HCT116 (cell line): ENCODE results near the gene MAB21L3. TPM values are rescaled to one million over a fixed set of nuclear protein-coding genes. Genes with fewer than 3 reads are reported as not detected.

Experiments
- ATAC-seq: fragments of 200-7000 bp; cut with Tn5 transposase; 2 replicates; pipeline ENCODE4 v1.9.1; 2020; ENCODE audit warnings: mild to moderate bottlenecking, moderate library complexity
- BruUV-seq: library from RNA; stranded (reverse); fragments of 400-500 nt; replicated peaks from 2 replicates; lab custom pipeline; 2021; lab: Mats Ljungman, UMichigan
- CTCF ChIA-PET: fragments of 300-600 bp; sonication (Branson Sonifier 250); formaldehyde crosslinking; loops from one replicate; lab custom pipeline; 2021; ENCODE audit warnings: antibody characterized with exemption; lab: Charles Lee
- POLR2A ChIA-PET: fragments of 300-600, 350-600 bp; sonication (Branson Sonifier 250); formaldehyde crosslinking; loops from one replicate; lab custom pipeline; 2021; ENCODE audit warnings: antibody characterized with exemption; lab: Charles Lee
- RAD21 ChIA-PET, 2 experiments: fragments of 300-600 bp; sonication (Branson Sonifier 250); formaldehyde crosslinking; loops; one replicate each; lab custom pipeline; 2023; ENCODE audit warnings: low total read pairs in 2 of 2; ENCODE audit not compliant: uncharacterized antibody in 2 of 2, unreplicated experiment in 2 of 2, low non-redundant PET in 1 of 2; lab: Charles Lee
- DNase-seq: peaks from one replicate; pipeline ENCODE4 v3.0.0-alpha.2; 2010; ENCODE audit warnings: low read depth, low spot score
- H2AFZ ChIP-seq: fragments of 200-600 bp; shearing (Covaris generic), sonication (generic); 2 replicates; pipeline ENCODE4 v1.6.1; 2017; ENCODE audit warnings: low read depth, mixed run types, mixed read lengths, antibody characterized with exemption, low read length; ENCODE audit not compliant: poor library complexity, severe bottlenecking
- H3K27ac ChIP-seq: 2 replicates; pipeline ENCODE4 v1.5.1; 2012; ENCODE audit warnings: low read depth, low read length
- H3K27me3 ChIP-seq: fragments of 200-600 bp; sonication (generic); 2 replicates; pipeline ENCODE4 v1.6.1; 2016; ENCODE audit warnings: mixed run types, low read length, mixed read lengths; ENCODE audit not compliant: insufficient read depth
- H3K36me3 ChIP-seq, 2 experiments: fragments of 200-500 bp in 1 of 2; fragments of 200-600 bp in 1 of 2; sonication (Bioruptor generic) in 1 of 2; sonication (generic) in 1 of 2; 2 replicates each; pipeline versions ENCODE4 v1.5.1 to v1.6.1; 2014 to 2016; ENCODE audit warnings: low read length in 2 of 2, inconsistent platforms in 1 of 2, mixed read lengths in 1 of 2, mixed run types in 1 of 2; ENCODE audit not compliant: insufficient read depth in 2 of 2, control insufficient read depth in 1 of 2
- H3K4me1 ChIP-seq, 2 experiments: fragments of 200-600 bp in 1 of 2; sonication (generic) in 1 of 2; 2 replicates each; pipeline versions ENCODE4 v1.5.1 to v1.6.1; 2012 to 2017; ENCODE audit warnings: low read length in 2 of 2, inconsistent platforms in 1 of 2, mild to moderate bottlenecking in 1 of 2, mixed read lengths in 1 of 2, mixed run types in 1 of 2, moderate library complexity in 1 of 2; ENCODE audit not compliant: insufficient read depth in 2 of 2, control insufficient read depth in 1 of 2
- H3K4me2 ChIP-seq: fragments of 200-600 bp; sonication (generic); 2 replicates; pipeline ENCODE4 v1.6.1; 2017; ENCODE audit warnings: mixed run types, low read length, mixed read lengths
- H3K4me3 ChIP-seq, 2 experiments: fragments of 200-600 bp in 1 of 2; sonication (generic) in 1 of 2; replicated peaks in 1 of 2; 2 replicates each; pipeline ENCODE4 v1.5.1; 2011 to 2016; ENCODE audit warnings: low read length in 2 of 2, control low read depth in 1 of 2, low read depth in 1 of 2, mild to moderate bottlenecking in 1 of 2, mixed read lengths in 1 of 2, mixed run types in 1 of 2
- H3K79me2 ChIP-seq: fragments of 200-600 bp; sonication (generic); 2 replicates; pipeline ENCODE4 v1.6.1; 2017; ENCODE audit warnings: mild to moderate bottlenecking, mixed run types, low read length, moderate library complexity, mixed read lengths; ENCODE audit not compliant: insufficient read depth
- H3K9ac ChIP-seq: fragments of 200-600 bp; sonication (generic); 2 replicates; pipeline ENCODE4 v1.6.1; 2016; ENCODE audit warnings: low read length, mixed read lengths
- H3K9me2 ChIP-seq: fragments of 200-600 bp; sonication (generic), shearing (Covaris generic); 2 replicates; pipeline ENCODE4 v1.6.1; 2017; ENCODE audit warnings: mixed run types, mild to moderate bottlenecking, moderate library complexity; ENCODE audit not compliant: insufficient read depth
- H3K9me3 ChIP-seq, 2 experiments: fragments of 200-500 bp in 1 of 2; fragments of 200-600 bp in 1 of 2; sonication (Bioruptor generic) in 1 of 2; sonication (generic) in 1 of 2; 2 replicates each; pipeline ENCODE4 v1.6.1; 2014 to 2017; ENCODE audit warnings: low read length in 2 of 2, mixed read lengths in 2 of 2, inconsistent platforms in 1 of 2, low read depth in 1 of 2, mild to moderate bottlenecking in 1 of 2, mixed run types in 1 of 2, moderate library complexity in 1 of 2; ENCODE audit not compliant: control insufficient read depth in 1 of 2, insufficient read depth in 1 of 2
- H4K20me1 ChIP-seq: fragments of 200-600 bp; sonication (generic), shearing (Covaris generic); 2 replicates; pipeline ENCODE4 v1.6.1; 2017; ENCODE audit warnings: mixed run types, mild to moderate bottlenecking, moderate library complexity; ENCODE audit not compliant: insufficient read depth
- EZH2phosphoT487 ChIP-seq: fragments of 200-600 bp; IDR thresholded peaks from 2 replicates; pipeline ENCODE4 v1.6.1; 2018; ENCODE audit warnings: antibody characterized with exemption, borderline replicate concordance
- FOSL1 ChIP-seq: IDR thresholded peaks from 2 replicates; pipeline ENCODE4 v1.6.1; 2012; ENCODE audit warnings: low read depth
- JUND ChIP-seq: IDR thresholded peaks from 2 replicates; pipeline ENCODE4 v1.6.1; 2012
- POLR2A ChIP-seq: IDR thresholded peaks from 2 replicates; pipeline ENCODE4 v1.7.0; 2011; ENCODE audit warnings: borderline replicate concordance; ENCODE audit not compliant: insufficient read depth, insufficient read length; ENCODE audit errors: extremely low read depth
- POLR2AphosphoS5 ChIP-seq: IDR thresholded peaks from 2 replicates; pipeline ENCODE4 v1.6.1; 2011; ENCODE audit warnings: mild to moderate bottlenecking, low read depth, low read length, moderate library complexity
- RAD21 ChIP-seq: IDR thresholded peaks from 2 replicates; pipeline ENCODE4 v1.6.1; 2012; ENCODE audit warnings: low read depth, mild to moderate bottlenecking
- SIN3A ChIP-seq: IDR thresholded peaks from 2 replicates; pipeline ENCODE4 v1.6.1; 2012; ENCODE audit warnings: low read depth
- SP1 ChIP-seq: IDR thresholded peaks from 2 replicates; pipeline ENCODE4 v1.6.1; 2012; ENCODE audit warnings: low read depth
- SRF ChIP-seq: IDR thresholded peaks from 2 replicates; pipeline ENCODE4 v1.6.1; 2012; ENCODE audit warnings: low read depth
- TCF7L2 ChIP-seq: IDR thresholded peaks from 2 replicates; pipeline ENCODE4 v1.7.0; 2011; ENCODE audit warnings: borderline replicate concordance, inconsistent platforms; ENCODE audit not compliant: insufficient read depth, insufficient read length; ENCODE audit errors: extremely low read depth
- YY1 ChIP-seq: IDR thresholded peaks from 2 replicates; pipeline ENCODE4 v1.6.1; 2011; ENCODE audit warnings: low read length, low read depth, moderate library complexity, mild to moderate bottlenecking; ENCODE audit not compliant: insufficient replicate concordance; ENCODE audit errors: extremely low read depth
- ZNF274 ChIP-seq: fragments of 200-500 bp; sonication (Bioruptor generic); IDR thresholded peaks from 2 replicates; pipeline ENCODE4 v1.6.1; 2014; ENCODE audit warnings: mild to moderate bottlenecking, low read depth, low read length, inconsistent platforms
- intact Hi-C: fragments of 100-400 bp; cut with micrococcal nuclease; formaldehyde crosslinking; loops from 2 replicates; pipeline ENCODE4 v1.10.0; 2022
- total RNA-seq: library from RNA; stranded (reverse); gene quantifications from one replicate; pipeline ENCODE4 v1.2.1, GENCODE V29; 2021; ENCODE audit not compliant: unreplicated experiment
- TF ChIP-seq, protein P1 (sequence below): IDR thresholded peaks from 2 replicates; pipeline ENCODE4 v1.6.1; 2012
- TF ChIP-seq, protein P2 (sequence below), 3 experiments: fragments of 200-600 bp in 1 of 3; sonication (generic) in 1 of 3; IDR thresholded peaks in 2 of 3; conservative IDR thresholded peaks in 1 of 3; 2 replicates each; pipeline ENCODE4 v1.5.1; 2012 to 2017; ENCODE audit warnings: low read depth in 2 of 3, low read length in 2 of 3, antibody characterized with exemption in 1 of 3, borderline replicate concordance in 1 of 3, control low read depth in 1 of 3, mild to moderate bottlenecking in 1 of 3, mixed read lengths in 1 of 3, mixed run types in 1 of 3, moderate library complexity in 1 of 3; ENCODE audit not compliant: insufficient read depth in 1 of 3

Gene MAB21L3
- total RNA-seq, 1 experiment from 2014 or later = not detected

DNA sequence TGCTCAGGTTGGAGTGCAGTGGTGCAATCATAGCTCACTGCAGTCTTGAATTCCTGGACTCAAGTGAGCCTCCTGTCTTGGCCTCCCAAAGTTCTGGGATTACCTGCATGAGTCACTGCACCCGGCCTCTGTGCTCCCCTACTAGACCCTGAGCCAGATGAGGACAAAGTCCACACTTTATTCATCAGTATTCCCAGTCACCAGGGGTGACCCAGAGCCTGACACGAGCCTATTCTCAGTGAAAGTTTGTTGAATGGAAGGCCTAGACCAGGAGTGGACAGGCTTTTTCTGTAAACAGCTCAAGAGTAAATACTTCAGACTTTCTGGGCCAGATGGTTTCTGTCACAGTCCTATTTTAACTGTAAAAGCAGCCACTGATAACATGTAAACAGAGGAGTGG, 68.2 kb downstream of the MAB21L3 start:
- Histone ChIP-seq H3K9me2 (no peaks in the 10 kb centered on the region), H3K4me2 (peak overlapping the region; percentile 26), H3K79me2 (no peaks in the 10 kb centered on the region), H3K27ac (no peak overlapping the region), H3K27me3 (peaks cover 8% of the 10 kb centered on the region; the same call in 1 of the 2 replicates), H3K4me1 (peaks cover 0 to 8% of the 10 kb centered on the region in 2 experiments; a peak in 1 of 4 replicates), H3K36me3 (no peaks in the 10 kb centered on the region), H4K20me1 (no peaks in the 10 kb centered on the region), H3K9me3 (no peaks in the 10 kb centered on the region)
- CTCF ChIA-PET = no interaction called here
- DNase-seq = no peak
- BruUV-seq = no TSS peak
- POLR2A ChIA-PET = no interaction called here
- ATAC-seq = no peak
- intact Hi-C loops = no loop called here
- TF ChIP-seq, protein P1, sequence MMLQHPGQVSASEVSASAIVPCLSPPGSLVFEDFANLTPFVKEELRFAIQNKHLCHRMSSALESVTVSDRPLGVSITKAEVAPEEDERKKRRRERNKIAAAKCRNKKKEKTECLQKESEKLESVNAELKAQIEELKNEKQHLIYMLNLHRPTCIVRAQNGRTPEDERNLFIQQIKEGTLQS = no peak
- TF ChIP-seq SP1 (no peak), JUND (no peak), TCF7L2 (no peak), ZNF274 (no peak), RAD21 (no peak), FOSL1 (no peak), POLR2AphosphoS5 (no peak), SRF (no peak), POLR2A (no peak), EZH2phosphoT487 (no peak), SIN3A (no peak), YY1 (no peak)
- TF ChIP-seq, protein P2, sequence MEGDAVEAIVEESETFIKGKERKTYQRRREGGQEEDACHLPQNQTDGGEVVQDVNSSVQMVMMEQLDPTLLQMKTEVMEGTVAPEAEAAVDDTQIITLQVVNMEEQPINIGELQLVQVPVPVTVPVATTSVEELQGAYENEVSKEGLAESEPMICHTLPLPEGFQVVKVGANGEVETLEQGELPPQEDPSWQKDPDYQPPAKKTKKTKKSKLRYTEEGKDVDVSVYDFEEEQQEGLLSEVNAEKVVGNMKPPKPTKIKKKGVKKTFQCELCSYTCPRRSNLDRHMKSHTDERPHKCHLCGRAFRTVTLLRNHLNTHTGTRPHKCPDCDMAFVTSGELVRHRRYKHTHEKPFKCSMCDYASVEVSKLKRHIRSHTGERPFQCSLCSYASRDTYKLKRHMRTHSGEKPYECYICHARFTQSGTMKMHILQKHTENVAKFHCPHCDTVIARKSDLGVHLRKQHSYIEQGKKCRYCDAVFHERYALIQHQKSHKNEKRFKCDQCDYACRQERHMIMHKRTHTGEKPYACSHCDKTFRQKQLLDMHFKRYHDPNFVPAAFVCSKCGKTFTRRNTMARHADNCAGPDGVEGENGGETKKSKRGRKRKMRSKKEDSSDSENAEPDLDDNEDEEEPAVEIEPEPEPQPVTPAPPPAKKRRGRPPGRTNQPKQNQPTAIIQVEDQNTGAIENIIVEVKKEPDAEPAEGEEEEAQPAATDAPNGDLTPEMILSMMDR (IDR thresholded peaks at IDR 0.05 in 2 of 3, conservative IDR thresholded peaks at IDR 0.05 in 1 of 3; ENCODE audit: borderline replicate concordance in 1 of 3, insufficient read depth in 1 of 3, low read depth in 2 of 3, low read length in 2 of 3) = no peak
- TF ChIP-seq, all 23 proteins: peak for 0
- no peak overlapping the region for H3K9ac ChIP-seq
- no peak overlapping the region for H3K4me3 ChIP-seq
- RAD21 ChIA-PET = no interaction called here
- no peak overlapping the region for H2AFZ ChIP-seq
